Iris pigment epithelial cell (primary cell): Measurements from ENCODE around the gene MYL12B.
A peak's percentile ranks its signal among the peaks of the same experiment; 100 is the strongest.
"Not testable (repeated sequence)": the region's sequence is repeated elsewhere in the genome, so short reads cannot be mapped to it uniquely, and the experiment has no call there.

Experiments used
- DNase-seq: peaks from one replicate; pipeline ENCODE4 v3.0.0-alpha.2; 2011; ENCODE audit warnings: low read depth

The MYL12B gene

GRCh38 chr18:3262234-3263131 is 550 bp downstream of the MYL12B start:
- no peak for DNase-seq

- no peak for DNase-seq
Measured at GRCh38 chr18:3263132-3263700, 1.3 kb downstream of the MYL12B start.

GRCh38 chr18:3264362-3264761 is 2.4 kb downstream of the MYL12B start:
- peak; percentile 61 for DNase-seq

- peak; percentile 48 for DNase-seq
Measured at GRCh38 chr18:3265564-3266033, 3.7 kb downstream of the MYL12B start.

- no peak for DNase-seq
Measured at GRCh38 chr18:3266062-3266608, 4.2 kb downstream of the MYL12B start.

- DNase-seq: no peak
Measured at GRCh38 chr18:3268306-3268705, 6.4 kb downstream of the MYL12B start.

GRCh38 chr18:3269241-3269913 is 7.4 kb downstream of the MYL12B start:
- no peak for DNase-seq

GRCh38 chr18:3269914-3270299 is 8.0 kb downstream of the MYL12B start:
- DNase-seq: no peak

- DNase-seq: no peak
Measured at GRCh38 chr18:3273042-3273441, 11.1 kb downstream of the MYL12B start.

- DNase-seq: not testable (repeated sequence)
Measured at GRCh38 chr18:3277643-3278213, 15.8 kb downstream of the MYL12B start.

GRCh38 chr18:3279201-3280185 is 17.6 kb downstream of the MYL12B start:
- no peak for DNase-seq

GRCh38 chr18:3281456-3282400 is 19.8 kb downstream of the MYL12B start:
- peak; percentile 78 for DNase-seq

- no peak for DNase-seq
Measured at GRCh38 chr18:3283253-3283863, 21.4 kb downstream of the MYL12B start.

- no peak for DNase-seq
Measured at GRCh38 chr18:3283908-3284307, 22.0 kb downstream of the MYL12B start.

GRCh38 chr18:3284501-3284900 is 22.6 kb downstream of the MYL12B start:
- no peak for DNase-seq

- DNase-seq: no peak
Measured at GRCh38 chr18:3286159-3286558, 24.2 kb downstream of the MYL12B start.

GRCh38 chr18:3293196-3293951 is 31.4 kb downstream of the MYL12B start:
- no peak for DNase-seq

- DNase-seq: peak; percentile 84
Measured at GRCh38 chr18:3294435-3295080, 32.6 kb downstream of the MYL12B start.
